Middle frontal gyrus (tissue), 1 donor: ENCODE results near the gene SCAMP4.
A peak's percentile ranks its signal among the peaks of the same experiment; 100 is the strongest.
"Not testable (repeated sequence)": the region's sequence is repeated elsewhere in the genome, so short reads cannot be mapped to it uniquely, and the experiment has no call there.

Source experiments
- DNase-seq: peaks from one replicate; pipeline ENCODE4 v3.0.0-alpha.2; 2015; ENCODE audit warnings: low spot score; ENCODE audit errors: extremely low spot score

Gene SCAMP4

DNA sequence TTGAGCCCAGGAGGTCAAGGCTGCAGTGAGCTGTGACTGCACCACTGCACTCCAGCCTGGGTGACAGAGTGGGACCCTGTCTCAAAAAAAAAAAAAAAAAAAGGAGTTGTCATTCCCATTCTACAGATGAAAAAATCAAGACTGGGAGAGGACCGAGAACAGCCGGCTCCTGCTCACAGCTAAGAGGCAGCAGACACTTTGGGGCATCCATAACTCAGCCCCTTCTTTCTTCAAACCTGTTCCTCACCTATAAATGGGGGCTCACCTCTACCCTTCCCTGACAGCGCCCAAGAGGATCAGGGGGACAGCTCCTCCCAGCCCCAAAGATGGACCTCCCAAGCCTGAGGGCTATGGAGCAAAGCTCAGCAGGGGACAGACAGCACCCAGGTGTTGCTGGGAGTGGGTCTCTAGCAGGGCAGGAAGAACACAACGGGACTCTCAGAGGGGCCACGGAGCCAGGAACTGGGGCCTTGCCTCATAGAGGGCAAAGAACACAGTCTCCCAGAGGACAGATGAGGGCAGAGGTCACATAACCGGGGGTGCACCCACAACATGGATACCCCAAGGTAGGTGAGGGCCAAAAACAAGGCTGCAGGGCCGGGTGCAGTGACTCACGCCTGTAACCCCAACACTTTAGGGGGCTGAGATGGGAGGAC lies 38.4 kb upstream of the SCAMP4 start:
- no peak for DNase-seq

DNA sequence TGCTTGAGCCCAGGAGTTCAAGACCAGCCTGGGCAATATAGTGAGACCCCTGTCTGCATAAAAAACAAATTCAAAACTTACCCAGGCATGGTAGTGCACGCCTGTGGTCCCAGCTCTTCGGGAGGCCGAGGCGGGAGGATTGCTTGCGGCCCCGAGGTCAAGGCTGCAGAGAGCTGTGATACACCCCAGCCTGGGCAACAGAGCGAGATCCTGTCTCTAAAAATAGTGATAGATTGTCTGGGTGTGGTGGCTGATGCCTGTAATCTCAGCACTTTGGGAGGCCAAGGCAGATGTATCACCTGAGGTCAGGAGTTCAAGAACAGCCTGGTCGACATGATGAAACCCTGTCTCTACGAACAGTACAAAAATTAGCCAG lies 37.9 kb upstream of the SCAMP4 start:
- no peak for DNase-seq

DNA sequence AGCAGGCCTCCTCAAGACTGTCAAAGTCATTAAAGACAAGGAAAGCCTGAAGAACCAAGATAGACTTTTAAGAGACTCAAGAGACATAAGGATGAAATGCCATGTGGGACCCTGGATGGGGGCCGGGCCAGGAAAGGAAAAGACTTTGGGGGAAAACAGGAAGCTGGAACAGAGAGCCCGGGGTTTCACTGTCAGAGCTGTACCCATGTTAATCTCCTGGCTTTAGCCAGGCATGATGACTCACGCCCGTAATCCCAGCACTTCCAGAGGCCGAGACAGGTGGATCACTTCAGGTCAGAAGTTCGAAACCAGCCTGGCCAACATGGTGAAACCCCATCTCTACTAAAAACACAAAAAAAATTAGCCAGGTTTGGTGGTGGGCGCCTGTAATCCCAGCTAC lies 36.2 kb upstream of the SCAMP4 start:
- DNase-seq: no peak

DNA sequence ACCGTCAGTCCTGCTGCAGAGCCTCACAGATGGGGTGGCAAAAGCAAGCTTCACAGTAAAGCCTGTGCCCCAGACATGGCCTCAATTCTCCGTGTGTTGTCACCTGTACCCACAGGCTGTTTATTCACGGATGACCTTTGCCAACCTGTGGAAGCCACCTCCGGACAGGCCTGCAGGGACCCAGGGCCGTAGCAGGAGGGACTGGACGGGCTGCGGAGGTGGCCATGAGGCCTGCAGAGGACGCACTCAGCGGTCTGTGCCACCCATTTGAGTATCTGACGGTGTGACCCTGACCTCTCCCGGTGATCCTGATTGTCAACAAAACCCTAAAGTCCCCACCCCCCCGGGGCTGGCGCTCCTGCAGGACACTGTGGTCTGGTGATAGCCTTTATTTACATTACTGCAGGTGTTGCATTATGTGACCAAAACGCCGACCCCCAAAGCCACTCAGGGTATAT lies 34.0 kb upstream of the SCAMP4 start:
- no peak for DNase-seq

DNA sequence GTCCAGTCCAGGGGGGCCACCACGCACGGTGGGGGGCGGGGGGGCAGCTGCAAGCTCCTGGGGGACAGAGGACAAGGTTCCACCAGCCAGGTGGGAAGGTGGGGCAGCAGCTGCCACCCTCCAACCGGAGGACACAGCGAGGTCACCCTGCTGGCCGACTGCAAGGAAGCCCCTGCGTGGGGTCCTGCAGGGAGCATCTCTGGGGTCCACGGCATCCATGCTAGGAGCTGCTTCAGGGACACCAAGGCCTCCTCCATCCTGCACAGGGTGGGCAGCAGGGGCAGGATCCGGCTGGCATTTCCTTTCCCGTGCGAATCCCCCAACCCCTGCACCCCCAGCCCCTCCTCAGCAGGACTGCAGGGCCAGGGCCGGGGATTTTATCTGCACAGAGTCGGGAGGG lies 33.6 kb upstream of the SCAMP4 start:
- no peak for DNase-seq

DNA sequence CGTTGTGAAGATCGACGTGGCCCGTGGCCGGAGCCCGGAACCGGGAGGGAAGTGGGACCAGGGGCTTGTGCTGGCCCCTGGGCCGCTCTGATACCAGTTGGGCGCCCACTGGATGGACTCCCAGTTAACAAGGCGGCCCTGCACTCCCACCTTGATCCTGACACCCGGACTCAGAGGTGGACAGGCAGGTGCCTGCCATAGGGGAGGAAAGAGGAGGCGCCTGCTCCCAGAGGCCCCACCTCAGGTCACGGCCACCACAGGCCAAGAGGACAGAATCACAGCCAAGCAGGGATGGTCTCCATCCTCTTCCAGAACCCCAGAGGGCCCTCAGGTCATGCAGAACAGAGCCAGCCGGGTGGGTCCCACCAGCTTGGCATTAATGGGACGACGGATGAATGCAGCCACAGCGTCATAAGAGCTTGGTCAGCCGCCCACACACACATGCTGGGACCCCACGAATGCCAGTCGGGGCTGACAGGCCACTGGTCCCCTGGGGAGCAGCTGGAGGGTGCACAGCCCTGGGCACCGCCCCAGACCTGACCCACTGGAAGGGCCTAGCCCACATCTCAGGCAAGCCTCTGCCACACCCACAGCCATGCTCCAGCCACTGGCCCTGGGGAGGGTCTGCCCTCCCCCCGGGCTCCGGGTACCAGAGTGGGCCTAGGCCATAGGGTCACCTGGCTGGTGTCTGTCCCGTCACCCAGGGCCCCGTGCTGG lies 32.2 kb upstream of the SCAMP4 start:
- DNase-seq: no peak

DNA sequence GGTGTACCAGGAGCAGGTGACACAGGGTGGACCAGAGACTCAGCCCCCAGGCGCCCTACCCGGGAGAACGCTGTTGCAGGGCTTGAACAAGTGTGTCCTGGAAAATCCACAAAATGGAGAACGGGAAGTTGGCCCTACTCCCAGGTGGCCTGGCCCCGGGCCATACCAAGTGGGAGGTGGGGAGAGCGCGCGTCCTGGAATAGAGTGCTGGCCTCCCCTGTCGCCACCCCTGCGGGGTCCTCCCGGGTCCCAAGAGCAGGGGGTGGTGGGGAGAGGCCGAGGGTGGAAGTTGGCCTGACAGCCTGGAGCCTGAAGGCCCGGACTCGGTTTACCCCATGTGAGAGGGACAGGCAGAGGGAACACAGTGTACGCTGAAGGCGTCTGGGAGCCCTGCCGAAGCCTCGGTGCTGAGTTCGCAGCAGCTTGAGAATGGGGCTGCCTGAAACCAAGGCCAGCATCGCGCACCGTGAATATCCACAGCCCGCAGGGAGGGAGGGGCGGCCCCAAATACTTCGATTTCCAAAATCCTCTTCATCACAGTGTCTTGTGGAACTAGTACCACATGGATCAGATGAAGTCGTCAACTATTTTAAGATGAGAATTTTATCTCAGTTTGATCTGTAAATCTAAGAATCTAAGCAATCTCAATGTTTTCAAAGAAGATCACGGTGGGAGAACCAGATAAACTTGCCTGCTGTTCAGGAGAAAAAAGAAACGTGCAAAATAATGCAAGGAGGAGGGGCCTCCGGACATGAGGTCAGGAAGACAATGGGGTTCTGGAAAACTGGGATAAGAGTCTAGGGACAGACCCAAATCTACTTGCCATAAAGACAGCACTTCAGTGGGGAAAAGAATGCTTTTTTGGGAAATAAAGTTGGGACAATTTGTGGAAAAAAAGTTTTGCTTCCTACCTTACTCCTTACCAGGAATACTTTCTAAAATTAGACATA lies 31.4 kb upstream of the SCAMP4 start:
- no peak for DNase-seq

DNA sequence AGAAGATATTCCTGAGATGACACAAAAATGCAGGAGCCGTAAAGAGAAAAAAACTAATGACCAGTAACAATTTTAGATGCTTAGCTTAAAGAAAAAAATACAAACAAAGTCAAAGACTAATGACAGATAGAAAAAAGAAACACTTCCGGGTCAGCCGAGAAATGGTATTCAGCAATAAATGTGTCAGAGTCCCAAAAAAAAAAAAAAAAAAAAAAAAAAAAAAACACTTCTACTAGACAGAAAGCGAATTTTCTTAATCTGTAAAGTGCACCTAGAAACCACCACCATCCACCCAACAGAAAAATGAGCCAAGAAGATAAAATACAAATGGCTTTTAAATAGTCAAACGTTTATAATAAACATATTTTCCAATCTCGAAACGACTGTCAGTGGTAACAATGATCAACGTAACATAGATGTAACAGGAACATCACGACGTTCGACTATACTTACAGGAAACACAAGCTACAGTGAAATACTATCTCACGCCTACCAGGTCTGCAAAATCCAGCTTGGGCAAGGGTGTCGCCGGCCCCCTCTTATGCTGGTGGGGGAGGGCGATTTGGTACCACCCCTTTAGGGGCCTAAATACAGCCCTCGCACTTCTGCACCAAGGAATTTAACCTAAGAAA lies 30.5 kb upstream of the SCAMP4 start:
- DNase-seq: no peak

DNA sequence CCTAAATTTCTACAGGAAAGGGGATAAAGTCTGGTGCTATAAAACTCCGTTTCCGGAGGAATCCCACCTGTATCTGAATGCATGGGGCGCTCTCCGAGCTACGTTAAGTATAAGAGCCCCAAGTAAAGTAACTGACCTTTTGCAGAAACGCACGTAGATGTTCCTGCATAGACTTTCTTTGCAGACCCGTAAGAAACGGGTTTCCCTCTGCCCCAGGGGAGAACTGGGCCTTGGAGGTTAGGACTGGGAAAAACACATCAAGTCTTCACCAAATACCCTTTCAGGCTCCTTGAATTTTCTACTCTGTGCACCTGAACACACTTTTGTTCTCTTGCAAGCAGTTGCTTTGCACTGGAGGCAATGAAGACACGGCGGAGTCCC lies 29.9 kb upstream of the SCAMP4 start:
- DNase-seq: not testable (repeated sequence)

DNA sequence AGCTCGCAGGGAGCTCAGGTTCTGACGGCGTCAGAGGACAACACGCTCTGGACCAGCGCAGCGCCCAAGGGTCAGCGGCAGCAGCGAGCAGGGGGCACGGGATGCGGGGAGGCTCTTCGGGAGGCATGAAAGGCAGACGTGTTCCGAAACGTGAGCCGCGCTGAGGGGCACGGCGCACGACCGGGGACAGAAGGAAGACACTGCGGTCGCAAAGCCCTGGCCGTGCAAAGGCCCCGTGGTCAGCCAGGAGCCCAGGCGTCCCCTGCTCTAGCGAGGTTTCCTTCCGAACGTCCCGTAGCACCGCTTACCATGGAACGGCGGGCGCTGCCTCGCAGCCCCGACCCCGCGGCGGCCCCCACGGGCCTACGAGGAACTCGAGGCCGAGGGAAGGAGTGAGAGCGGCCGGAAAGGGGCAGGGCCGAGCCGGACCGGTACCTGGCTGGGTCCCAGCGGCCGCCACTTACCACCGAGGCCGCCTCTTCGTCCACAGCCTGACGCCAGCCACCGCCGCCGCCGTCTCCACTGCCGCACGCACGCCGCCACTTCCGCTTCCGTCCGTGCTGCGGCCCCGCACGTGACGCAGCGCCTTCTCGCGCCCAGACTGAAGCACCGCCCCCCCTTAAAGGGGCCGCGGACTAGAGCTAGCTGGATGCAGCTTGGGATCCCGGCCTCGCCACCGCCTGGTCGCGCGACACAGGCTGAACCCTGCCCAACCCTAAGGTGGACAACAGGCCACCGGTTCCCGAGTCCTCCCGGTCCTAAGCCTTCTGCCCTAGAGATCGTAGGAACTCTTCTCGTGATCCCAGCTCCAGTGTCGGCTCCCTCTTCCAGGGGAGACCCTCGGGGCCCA lies 29.3 kb upstream of the SCAMP4 start:
- DNase-seq: peak; percentile 90

DNA sequence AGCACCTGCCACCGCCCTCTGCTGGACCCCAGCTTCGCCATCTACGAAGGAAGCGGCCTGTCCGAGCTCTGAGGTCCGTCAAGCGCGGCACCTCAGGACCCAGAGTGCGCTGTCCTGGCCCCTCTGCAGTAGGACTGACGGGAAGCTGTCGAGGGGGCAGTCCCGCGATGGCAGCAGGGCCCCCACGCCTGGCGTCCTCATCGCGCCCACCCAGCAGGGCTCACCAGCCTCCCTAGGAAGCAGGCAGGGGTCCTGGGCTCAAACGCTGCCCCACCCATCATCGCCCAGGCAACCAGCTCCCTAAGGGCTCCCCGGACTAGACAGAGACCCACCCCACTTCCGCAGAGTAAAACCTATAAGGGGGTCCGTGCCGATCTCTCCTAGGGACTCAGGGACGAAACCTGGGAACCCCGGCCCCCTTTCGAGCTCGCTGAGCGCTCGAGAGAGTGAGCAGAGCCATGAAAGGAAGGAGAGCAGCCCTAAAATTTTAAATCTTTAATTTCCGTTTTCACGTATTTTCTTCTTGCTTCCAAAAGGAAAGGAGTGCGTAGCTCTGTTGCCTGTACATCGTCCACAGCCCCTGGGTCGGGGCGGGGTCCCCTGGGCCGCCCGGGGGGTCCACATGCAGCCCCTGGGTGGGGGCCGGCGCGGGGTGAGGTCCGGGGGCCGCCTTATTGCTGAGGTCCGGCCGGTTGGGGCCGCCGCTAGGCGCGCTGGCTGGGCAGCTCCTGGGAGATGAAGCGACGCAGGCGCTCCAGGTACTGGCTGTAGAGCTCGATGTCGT lies 28.5 kb upstream of the SCAMP4 start:
- not testable (repeated sequence) for DNase-seq

DNA sequence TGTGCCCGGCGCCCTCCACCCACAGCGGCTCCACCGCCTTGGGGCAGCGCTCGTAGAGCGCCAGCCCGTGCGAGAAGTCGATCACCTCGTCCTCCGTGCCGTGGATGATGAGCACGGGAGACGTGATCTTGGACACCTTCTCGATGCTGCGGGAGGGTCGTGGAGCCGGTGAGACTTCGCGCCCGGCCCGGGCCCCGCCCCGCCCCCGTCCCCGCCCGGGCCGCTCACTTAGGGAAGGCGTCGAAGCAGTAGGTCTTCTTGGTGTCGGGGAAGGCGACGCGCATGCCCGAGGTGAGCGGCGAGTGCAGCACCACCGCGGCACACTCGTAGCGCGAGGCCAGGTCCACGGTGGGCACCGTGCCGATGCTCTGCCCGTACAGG lies 27.9 kb upstream of the SCAMP4 start:
- not testable (repeated sequence) for DNase-seq

DNA sequence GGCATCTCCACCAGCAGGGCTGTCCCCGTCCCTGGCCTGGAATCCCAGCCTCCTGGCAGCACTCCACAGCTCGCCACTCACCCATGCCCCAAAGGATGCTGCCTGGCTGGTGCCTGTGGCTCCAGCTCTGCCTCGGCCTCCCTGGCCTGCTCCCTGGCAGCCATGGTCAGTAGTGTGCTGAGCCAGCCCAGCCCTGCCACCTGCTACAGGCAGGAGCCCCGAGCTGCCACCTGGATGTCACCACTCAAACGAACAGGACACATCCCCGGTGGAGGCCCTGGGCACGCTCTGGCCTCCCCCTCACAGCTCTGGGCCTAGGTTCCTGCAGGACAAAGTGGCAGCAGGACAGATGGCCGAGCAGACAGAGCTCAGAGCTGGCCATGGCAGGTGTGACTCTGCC lies 26.6 kb upstream of the SCAMP4 start:
- not testable (repeated sequence) for DNase-seq

DNA sequence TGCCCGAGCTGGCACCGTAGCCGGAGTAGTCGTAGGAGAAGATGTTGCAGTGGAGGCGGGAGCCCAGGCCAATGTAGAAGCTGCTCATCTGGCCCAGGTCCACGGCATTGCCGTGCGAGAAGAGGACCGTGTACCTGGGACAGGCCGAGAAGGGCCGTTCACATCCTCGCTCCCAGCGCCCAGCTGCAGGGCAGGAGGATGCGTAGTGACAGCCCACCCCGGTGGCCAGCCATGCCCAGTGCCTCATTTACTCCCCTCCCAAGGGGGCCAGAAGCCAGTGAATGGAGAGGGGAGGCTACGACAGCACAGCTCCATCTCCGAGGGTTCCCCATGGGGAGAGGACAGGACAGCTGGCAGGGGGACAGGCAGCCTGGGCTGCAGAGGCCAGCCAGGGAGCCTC lies 25.2 kb upstream of the SCAMP4 start:
- not testable (repeated sequence) for DNase-seq

DNA sequence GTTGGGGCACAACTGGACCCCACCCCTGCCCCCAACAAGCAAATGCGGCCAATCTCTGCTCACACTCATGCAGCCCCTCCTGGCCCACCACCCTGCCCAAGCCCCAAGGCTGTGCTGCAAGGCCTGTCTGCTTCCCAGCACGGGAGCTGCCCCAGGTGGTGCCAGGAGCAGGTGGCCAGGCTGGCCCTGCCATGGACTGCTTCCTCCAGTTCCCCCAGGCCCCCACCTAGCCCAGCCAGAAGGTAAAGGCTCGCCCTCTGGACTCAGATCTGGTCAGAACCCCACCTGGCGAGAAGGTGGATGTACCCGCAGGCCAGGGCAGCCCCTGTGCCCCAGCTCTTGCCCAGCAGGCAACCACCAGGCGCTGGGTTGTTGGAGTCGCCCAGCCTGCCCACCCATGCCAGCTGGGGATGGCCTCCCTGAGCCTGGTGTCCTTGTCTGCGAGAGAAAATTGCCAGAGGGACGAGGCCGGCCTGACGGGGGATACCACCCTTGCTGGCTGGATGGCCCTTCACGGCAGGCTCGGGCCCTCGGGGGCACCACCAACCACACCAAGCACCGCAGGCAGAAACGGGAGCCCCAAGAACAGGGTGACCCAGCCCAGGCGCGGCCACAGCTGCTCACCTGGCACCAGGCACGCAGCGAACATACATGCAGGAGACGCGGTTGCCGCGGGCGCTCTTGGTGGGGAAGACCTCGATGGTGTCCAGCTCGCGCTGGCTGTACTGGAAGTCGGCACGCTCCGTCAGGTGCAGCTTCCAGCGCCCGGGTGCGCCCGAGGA lies 24.4 kb upstream of the SCAMP4 start:
- no peak for DNase-seq

DNA sequence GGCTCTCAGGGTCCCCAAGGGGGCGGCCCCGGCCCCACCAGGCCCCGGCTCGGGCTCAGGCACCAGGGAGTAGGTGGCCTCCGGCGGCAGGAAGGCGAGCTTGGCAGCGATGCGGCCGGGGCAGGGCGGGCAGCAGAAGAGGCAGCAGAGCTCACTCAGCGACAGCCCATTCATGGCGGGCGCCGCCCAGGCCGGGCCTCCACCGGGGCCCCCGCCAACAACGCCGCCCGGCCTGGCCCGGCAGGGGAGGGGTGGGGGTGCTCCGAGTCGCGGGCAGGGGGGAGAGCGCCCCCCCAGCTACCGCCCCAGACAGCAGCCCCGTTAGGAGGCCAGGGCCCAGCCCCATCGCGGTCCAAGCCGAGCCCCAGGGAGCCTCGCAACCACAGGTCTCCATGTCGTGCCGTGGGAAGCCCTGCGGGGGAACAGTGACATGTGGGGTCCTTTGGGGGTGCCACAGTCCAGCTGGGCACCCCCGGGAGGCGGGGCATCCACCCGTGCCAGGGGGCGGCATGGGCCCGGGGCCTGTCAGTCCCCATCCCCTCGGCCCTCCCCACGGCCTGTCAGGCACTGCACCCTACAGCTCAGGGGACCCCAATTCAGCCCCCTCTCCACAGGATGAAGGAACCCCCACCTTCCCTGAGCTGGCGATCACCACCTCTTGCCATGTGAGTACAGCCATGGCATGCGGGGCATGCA lies 23.7 kb upstream of the SCAMP4 start:
- not testable (repeated sequence) for DNase-seq

DNA sequence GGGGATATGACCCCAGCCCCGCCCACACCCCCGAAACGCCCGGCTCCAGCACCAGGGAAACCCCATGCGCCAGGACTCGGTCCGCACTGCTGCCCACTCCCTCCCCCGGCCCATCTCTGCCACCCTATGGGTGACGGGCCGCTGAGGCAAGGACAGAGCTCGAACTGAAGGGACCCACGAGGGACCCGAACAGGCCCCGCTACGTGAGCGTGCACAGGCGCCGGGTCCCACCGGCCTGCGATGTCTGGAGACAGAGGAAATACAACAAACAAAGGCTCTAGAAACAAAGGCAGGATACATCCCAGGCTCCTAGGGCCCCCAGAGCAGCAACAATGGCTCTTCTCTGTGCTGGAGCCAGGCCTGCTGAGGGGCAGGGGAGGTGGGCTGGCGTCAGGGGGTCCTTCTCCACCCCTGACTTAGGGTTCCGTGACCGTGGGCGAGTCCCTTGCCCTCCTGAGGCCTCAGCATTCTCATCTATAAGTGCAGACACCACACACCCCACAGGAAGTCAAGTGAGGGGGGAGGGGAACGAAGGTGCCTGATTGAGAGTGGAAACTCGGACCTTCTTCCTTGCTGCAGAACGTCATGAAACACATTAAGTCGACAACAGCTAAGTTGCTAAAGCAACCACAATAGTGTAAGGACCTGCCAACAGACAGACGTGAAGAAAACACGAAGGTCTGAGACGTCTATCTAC lies 23.0 kb upstream of the SCAMP4 start:
- DNase-seq: no peak
